ENCODE data around the gene YIPF7. TPM values are rescaled to one million over a fixed set of nuclear protein-coding genes. Genes with fewer than 3 reads are reported as not detected.

The YIPF7 gene
- total and polyA plus RNA-seq, 4 donors, result not detected

Other genes starting within 250 kb of the YIPF7 start
- 1 to 10 TPM in 1 of 2 donors, under 1 TPM in 1; 0.75 to 4.8 TPM for gene KCTD8, start 202.8 kb downstream of the YIPF7 start, total RNA-seq
- under 1 TPM in 1 of 2 donors, not detected in 1; 0.15 TPM for gene KCTD8, start 202.8 kb downstream of the YIPF7 start, polyA plus RNA-seq
- 10 to 100 TPM in 1 of 2 donors, 1 to 10 TPM in 1; 9.6 to 11.5 TPM for gene GUF1, start 26.8 kb upstream of the YIPF7 start, total RNA-seq
- 1 to 10 TPM; 6.3 to 9.8 TPM for gene GUF1, start 26.8 kb upstream of the YIPF7 start, polyA plus RNA-seq
- 10 to 100 TPM; 13.5 to 19.6 TPM for gene GNPDA2, start 74.9 kb upstream of the YIPF7 start, total RNA-seq
- 10 to 100 TPM; 18.2 to 28.1 TPM for gene GNPDA2, start 74.9 kb upstream of the YIPF7 start, polyA plus RNA-seq

Data from aorta (tissue), 4 donors.